ENCODE data around the gene RNU7-1. TPM values are rescaled to one million over a fixed set of nuclear protein-coding genes. Genes with fewer than 3 reads are reported as not detected.

RNU7-1 gene
- polyA plus RNA-seq, 3 donors, result not detected

DNA sequence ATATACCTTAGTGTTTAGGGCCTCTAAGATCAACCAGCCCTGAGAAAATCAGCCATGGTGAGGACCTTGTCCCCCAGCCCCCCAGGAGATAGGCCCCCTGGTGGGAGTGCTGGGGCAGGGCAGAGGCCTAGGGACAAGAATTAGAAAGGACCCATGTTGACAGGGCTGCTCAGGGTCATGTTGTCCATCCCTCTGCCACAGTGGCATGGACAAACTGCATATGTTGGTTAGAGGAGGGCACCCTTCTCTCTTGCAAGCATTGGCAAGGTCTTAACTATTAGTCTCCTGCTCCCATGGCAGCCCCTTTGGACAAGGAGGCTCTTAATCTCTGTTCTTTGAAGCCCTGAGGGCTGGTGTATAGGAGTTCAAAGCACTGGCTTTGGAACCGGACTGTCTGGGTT is 6.8 kb downstream of the RNU7-1 start:
- H3K4me3 ChIP-seq (replicated peaks in 1 of 3; ENCODE audit: low read depth in 2 of 3, low read length in 3 of 3), result peak overlapping the region in 2 of 3 experiments; percentile 98 to 99
- no peaks in the 10 kb centered on the region for H3K9me3 ChIP-seq (replicated peaks in 1 of 2; ENCODE audit: control insufficient read depth in 1 of 2, insufficient read depth in 1 of 2, low read length in 2 of 2)
- peaks cover 74 to 82% of the 10 kb centered on the region in 2 donors for H3K4me1 ChIP-seq (ENCODE audit: control insufficient read depth in 1 of 2, insufficient read depth in 2 of 2, low read length in 2 of 2)
- TF ChIP-seq, protein P1, sequence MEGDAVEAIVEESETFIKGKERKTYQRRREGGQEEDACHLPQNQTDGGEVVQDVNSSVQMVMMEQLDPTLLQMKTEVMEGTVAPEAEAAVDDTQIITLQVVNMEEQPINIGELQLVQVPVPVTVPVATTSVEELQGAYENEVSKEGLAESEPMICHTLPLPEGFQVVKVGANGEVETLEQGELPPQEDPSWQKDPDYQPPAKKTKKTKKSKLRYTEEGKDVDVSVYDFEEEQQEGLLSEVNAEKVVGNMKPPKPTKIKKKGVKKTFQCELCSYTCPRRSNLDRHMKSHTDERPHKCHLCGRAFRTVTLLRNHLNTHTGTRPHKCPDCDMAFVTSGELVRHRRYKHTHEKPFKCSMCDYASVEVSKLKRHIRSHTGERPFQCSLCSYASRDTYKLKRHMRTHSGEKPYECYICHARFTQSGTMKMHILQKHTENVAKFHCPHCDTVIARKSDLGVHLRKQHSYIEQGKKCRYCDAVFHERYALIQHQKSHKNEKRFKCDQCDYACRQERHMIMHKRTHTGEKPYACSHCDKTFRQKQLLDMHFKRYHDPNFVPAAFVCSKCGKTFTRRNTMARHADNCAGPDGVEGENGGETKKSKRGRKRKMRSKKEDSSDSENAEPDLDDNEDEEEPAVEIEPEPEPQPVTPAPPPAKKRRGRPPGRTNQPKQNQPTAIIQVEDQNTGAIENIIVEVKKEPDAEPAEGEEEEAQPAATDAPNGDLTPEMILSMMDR (IDR thresholded peaks at IDR 0.05), result peak; percentile 3
- H3K27me3 Mint-ChIP-seq (ENCODE audit: low read depth in 3 of 3), result peaks cover 0 to 3% (median 0%) of the 10 kb centered on the region in 3 donors
- H3K36me3 ChIP-seq (replicated peaks in 1 of 2; ENCODE audit: control insufficient read depth in 1 of 2, insufficient read depth in 2 of 2, low read length in 2 of 2), result peaks cover 23 to 27% of the 10 kb centered on the region in 2 donors
- peaks cover 65% of the 10 kb centered on the region for H3K79me2 ChIP-seq (ENCODE audit: insufficient read depth, low read length)
- peaks cover 71% of the 10 kb centered on the region for H3K4me1 Mint-ChIP-seq
- 29% methylated on average over 1 of the region's 1 CpG for WGBS (ENCODE audit: insufficient coverage)
- peak overlapping the region; percentile 48 for H2AFZ ChIP-seq (ENCODE audit: insufficient read depth, low read depth, low read length, poor library complexity, severe bottlenecking)
- no peak overlapping the region for H3K9ac ChIP-seq (ENCODE audit: insufficient read depth, low read length, poor library complexity, severe bottlenecking)
- no peaks in the 10 kb centered on the region for H3K27me3 ChIP-seq (ENCODE audit: control insufficient read depth in 2 of 2, insufficient read depth in 2 of 2, low read length in 2 of 2)
- peak overlapping the region; percentile 87 to 95 for H3K27ac ChIP-seq (ENCODE audit: low read depth in 1 of 2, low read length in 2 of 2)
- peak overlapping the region; percentile 92 for H3K4me2 ChIP-seq (replicated peaks; ENCODE audit: extremely low read depth, low read length, poor library complexity, severe bottlenecking)
- H3K4me3 Mint-ChIP-seq, result peak overlapping the region; percentile 97 to 99
- H3K36me3 Mint-ChIP-seq, result peaks cover 26 to 35% of the 10 kb centered on the region in 2 donors
- DNase-seq, result no peak
- peak overlapping the region; percentile 87 to 98 (median 96) for H3K27ac Mint-ChIP-seq
- peaks cover 41% of the 10 kb centered on the region for H4K20me1 ChIP-seq (ENCODE audit: insufficient read depth, low read length)
- H3K9me3 Mint-ChIP-seq, result peaks cover 0 to 2% (median 0%) of the 10 kb centered on the region in 7 donors
- intact Hi-C loops (cut with micrococcal nuclease), result loop anchor here in 1 of 2 donors (5.0 to 10.0 kb wide), 2 partner anchors 67 to 416 kb away; partner anchors contain the start of genes GAPDH and LPCAT3

DNA sequence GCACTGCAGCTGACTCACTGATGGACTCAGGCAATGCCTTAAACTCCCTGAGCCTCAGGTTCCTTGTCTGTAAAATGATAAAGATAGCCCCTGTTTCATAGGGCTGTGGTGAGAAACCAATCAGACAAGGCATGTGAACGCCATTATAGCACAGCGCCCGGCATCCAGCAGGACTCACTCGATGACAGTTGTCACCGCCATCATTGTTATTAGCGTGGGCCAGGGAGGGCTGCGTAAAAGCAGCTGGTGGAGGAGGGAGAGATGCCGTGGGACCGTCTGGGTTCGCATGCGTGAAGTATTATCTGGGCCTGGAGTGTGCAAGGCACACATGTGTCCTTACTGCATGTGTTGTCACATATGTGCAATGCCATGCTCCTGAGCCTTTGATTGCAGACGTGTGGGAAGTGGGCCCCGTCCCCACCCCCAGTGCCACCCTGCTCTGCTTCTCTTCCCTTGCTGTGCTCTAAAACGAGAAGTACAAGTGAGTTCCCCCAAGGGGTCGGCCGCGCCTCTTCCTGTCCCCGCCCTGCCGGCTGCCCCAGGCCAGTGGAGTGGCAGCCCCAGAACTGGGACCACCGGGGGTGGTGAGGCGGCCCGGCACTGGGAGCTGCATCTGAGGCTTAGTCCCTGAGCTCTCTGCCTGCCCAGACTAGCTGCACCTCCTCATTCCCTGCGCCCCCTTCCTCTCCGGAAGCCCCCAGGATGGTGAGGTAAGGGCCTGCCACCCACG is 7.4 kb downstream of the RNU7-1 start, which contains the start of gene PTPN6:
PTPN6 (plus strand) TSS at position 546 of the 730 bp plus-strand sequence; CDS start at position 703, 157 bp downstream.
- peak within 1 kb of the TSS; percentile 87 to 95 for H3K27ac ChIP-seq (ENCODE audit: low read depth in 1 of 2, low read length in 2 of 2)
- no peaks in the 10 kb centered on the region for H3K27me3 ChIP-seq (ENCODE audit: control insufficient read depth in 2 of 2, insufficient read depth in 2 of 2, low read length in 2 of 2)
- H3K4me1 ChIP-seq (ENCODE audit: control insufficient read depth in 1 of 2, insufficient read depth in 2 of 2, low read length in 2 of 2), result peaks cover 74 to 82% of the 10 kb centered on the region in 2 donors
- peak within 1 kb of the TSS; percentile 93 for H3K9ac ChIP-seq (ENCODE audit: insufficient read depth, low read length, poor library complexity, severe bottlenecking)
- peak within 1 kb of the TSS; percentile 92 for H3K4me2 ChIP-seq (replicated peaks; ENCODE audit: extremely low read depth, low read length, poor library complexity, severe bottlenecking)
- peaks cover 32 to 41% of the 10 kb centered on the region in 2 donors for H3K36me3 Mint-ChIP-seq
- peaks cover 28 to 33% of the 10 kb centered on the region in 2 donors for H3K36me3 ChIP-seq (replicated peaks in 1 of 2; ENCODE audit: control insufficient read depth in 1 of 2, insufficient read depth in 2 of 2, low read length in 2 of 2)
- peak within 1 kb of the TSS; percentile 93 to 98 (median 96) for H3K27ac Mint-ChIP-seq
- peaks cover 0 to 3% (median 0%) of the 10 kb centered on the region in 3 donors for H3K27me3 Mint-ChIP-seq (ENCODE audit: low read depth in 3 of 3)
- H3K9me3 ChIP-seq (replicated peaks in 1 of 2; ENCODE audit: control insufficient read depth in 1 of 2, insufficient read depth in 1 of 2, low read length in 2 of 2), result no peaks in the 10 kb centered on the region
- peak within 1 kb of the TSS; percentile 97 to 99 for H3K4me3 Mint-ChIP-seq
- peaks cover 0 to 2% (median 0%) of the 10 kb centered on the region in 7 donors for H3K9me3 Mint-ChIP-seq
- WGBS (ENCODE audit: insufficient coverage), result 4% methylated on average over 22 of the region's 25 CpGs
- peak within 1 kb of the TSS; percentile 48 for H2AFZ ChIP-seq (ENCODE audit: insufficient read depth, low read depth, low read length, poor library complexity, severe bottlenecking)
- TF ChIP-seq, protein P1 (IDR thresholded peaks at IDR 0.05), result no peak
- H3K79me2 ChIP-seq (ENCODE audit: insufficient read depth, low read length), result peaks cover 71% of the 10 kb centered on the region
- peaks cover 71% of the 10 kb centered on the region for H3K4me1 Mint-ChIP-seq
- H4K20me1 ChIP-seq (ENCODE audit: insufficient read depth, low read length), result peaks cover 47% of the 10 kb centered on the region
- intact Hi-C loops (cut with micrococcal nuclease), result loop anchor here in 1 of 2 donors (5.0 to 10.0 kb wide), 2 partner anchors 66 to 416 kb away; partner anchors contain the start of genes GAPDH and LPCAT3
- peak; percentile 77 to 87 (median 82) for DNase-seq
- H3K4me3 ChIP-seq (replicated peaks in 1 of 3; ENCODE audit: low read depth in 2 of 3, low read length in 3 of 3), result peak within 1 kb of the TSS; percentile 61 to 99 (median 98)
